Inflammatory macrophage treated with lipopolysaccharide for 1 hour (primary cell): ENCODE results near the gene ARF1.

ENCODE experiments used
- DNase-seq, 2 donors: peaks; one replicate each; pipeline ENCODE4 v3.0.0-alpha.2; 2020 to 2022

Gene ARF1

DNA sequence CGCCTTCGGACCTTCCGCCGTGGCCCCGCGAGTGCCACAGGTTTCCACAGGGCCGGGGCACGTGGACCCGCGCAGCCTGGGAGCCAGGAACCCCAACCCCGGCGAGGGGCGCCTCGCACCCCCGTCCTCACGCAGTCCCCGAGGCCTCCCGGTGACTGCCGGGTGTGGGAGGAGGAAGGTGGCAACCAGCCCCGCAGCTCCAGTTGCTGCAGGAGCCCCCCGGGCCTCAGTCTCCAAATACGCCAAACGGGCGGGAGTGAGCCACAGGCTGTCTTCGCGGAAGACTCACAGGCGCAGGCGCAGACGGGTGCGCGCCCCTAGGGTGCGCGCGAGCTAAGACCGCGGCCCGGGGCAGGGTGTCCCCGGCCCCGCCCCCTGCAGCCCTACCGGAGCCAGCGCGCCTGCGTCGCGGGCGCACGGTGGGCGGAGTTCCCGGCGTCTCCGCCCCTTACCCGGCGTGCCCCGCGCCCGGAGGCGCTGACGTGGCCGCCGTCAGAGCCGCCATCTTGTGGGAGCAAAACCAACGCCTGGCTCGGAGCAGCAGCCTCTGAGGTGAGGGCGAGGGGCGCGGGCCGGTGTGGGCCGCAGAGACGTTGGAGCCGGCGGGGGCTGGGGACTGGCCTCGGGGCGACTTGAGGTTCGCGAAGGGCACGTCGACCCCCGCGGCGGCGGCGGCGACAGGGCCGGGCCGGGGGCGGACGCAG is at the start of gene ARF1:
Gene ARF1, plus strand, starts transcription at position 495 of the 704 bp plus-strand sequence. CDS start 14,407 bp downstream, outside the sequence.
- DNase-seq = peak; percentile 89 to 96

DNA sequence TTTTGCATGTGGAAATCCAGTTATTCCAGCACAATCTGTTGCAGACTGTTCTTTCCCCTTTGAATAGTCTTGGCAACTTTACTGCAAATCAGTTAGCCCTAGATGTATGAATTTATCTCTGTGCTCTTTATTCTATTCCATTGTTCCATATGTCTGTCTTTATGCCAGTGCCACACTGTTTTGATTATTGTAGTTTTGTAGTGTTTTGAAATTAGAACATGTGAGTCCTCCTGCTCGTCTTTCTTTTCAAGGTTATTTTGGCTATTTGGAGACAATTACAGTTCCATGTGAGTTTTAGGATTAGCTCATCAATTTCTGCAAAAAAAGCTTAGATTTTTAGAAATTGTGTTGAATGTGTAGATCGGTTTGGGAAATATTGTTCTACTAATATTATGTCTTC is 49.1 kb upstream of the ARF1 start:
- DNase-seq = no peak

DNA sequence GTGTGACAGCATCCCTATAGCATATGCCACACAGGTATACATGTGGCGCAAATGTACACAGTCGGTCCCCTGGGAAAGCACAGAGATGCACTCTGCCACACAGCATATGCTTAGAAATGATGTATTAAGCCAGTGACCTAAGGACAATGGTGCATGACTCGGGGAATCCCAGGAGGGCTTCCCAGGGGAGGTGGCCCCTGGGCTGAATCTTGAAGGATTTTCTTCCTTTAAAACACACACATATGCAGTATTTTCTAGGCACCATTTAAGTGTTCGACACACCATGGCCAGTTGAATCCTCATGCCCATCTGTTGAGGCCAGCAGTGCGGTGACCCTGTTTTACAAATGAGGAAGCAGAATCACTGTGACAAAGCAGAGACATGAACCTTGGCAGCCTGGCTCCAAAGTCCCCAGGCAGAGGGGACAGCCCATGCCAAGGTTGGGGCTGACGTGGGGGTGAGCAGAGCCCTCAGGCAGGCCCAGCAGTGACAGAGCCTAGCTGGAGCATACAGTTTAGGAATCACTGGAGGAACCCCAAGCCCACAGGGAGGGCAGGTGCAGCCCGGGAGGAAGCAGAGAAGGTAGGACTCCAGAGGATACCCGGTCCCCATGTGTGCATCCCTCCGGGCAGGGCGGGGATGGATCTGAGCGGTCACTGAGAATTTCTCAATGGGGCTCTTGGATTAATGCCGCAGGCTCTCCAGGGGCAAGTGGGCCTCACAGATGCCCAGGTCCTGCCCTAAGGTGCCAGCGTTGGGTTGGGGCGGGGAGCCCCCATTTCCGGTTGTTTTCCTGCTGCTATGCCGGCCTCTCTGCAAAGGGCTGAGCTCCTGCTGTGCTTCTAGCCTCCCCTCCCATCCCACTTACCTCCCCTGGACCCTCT is 47.3 kb upstream of the ARF1 start:
- DNase-seq = no peak

DNA sequence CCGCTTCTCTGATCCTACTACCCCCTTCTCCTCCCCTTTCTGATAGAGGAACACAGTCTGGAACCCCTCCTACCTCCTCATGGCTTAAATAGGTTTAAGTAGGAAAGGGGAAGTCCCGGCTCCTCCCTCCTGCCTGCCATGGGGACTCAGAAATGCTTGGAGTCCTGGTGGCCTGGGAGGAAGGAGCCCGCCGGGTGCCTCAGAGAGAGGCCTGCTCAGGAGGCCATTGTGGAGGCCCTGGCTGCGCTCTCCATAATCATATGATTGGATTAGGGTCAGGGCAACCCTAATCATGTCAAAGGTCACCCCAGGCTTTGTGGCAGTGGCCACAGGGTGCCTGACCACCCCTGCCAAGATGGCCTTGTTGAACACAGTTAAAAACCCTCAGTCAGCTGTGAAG is 46.7 kb upstream of the ARF1 start:
- DNase-seq = peak; percentile 5 to 14

DNA sequence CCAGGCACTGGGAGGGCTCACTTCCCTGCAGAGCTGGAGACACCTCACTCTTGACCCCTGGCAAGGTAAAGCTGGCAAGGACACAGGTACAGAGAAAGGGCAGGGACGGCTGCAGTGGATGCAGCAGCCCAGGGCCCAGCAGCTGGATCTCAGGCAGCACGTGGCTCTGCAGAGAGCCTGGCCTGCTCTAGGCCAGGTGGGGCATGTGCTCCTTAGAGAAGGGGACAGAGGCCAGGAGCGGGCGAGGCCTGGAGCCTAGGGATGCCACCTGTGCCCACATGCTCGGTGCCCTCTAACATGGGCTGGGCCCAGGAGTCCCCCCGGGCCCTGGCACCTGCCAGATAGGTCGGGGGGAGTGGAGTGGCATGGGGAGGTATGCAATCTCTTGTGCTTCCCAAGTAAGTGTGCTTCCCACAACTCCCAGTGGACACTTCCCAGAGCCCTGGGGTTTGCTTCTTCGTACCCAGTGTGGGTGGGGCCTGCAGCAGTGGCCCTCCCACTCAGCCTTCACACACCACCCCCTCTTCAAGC is 45.7 kb upstream of the ARF1 start:
- no peak for DNase-seq

GRCh38 chr1:228037401-228038386 is 44.8 kb upstream of the ARF1 start:
- DNase-seq = peak; percentile 46 to 65

- no peak for DNase-seq
Observed at GRCh38 chr1:228038387-228039005, 44.0 kb upstream of the ARF1 start.

DNA sequence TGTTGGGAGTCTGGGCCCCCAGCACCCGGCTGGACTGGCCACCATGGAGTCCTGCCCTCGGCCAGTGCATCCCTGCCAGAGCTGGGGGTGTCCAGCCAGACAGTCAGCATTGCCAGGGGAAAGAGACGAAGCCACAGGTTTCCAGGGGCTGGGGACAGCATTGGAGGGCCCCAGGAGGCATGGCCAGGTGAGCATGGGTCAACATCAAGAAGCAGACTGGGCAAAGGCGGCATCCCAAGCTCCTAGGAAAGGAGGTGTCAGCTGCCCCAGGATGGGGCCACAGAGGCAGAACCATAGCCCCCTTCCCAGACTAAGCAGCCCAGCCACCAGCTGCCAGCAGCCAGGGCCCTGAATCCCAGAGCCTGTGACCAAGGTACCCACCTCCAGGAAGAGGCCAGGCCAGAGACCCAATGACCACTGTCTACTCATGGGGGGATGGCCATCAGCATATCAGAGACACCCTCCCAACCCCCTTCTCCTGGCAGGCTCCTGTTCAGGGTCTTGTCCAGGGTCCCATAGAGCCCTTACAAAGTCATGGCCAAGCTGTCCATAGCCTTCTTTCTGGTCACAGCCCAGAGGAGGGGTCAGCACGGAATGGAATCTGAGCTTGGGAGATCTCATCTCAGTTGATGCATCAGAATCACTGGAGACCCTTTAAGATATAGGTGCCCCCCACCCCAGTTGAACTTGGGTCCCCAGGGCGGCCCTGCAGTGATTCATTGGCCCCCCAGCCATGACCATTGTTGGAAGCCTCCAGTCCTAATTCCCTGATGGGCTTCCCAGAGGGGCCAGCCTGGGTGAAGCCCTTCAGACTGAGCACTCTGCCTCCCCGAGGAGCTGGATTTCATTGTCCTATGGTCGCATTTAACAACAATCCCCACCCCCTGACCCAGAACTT is 43.3 kb upstream of the ARF1 start:
- DNase-seq = no peak

- DNase-seq = no peak
Observed at GRCh38 chr1:228039986-228040385, 42.5 kb upstream of the ARF1 start.

GRCh38 chr1:228041316-228041715 is 41.2 kb upstream of the ARF1 start:
- DNase-seq = no peak

DNA sequence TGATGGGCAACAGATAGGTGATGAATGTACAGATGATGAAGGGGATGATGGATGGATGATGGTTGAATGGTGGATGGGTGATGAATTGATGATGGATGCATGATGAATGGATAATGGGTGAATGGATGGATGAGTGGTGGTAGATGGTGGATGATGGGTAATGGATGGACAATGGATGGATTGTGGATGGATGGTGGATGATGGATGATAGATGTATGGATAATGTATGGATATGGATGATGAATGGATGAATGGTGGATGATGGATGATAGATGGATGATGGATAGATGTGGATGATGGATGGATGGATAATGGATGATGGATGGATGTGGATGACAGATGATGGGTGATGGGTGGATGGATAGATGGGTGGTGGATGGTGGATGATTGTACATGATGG is 40.0 kb upstream of the ARF1 start:
- DNase-seq = no peak

DNA sequence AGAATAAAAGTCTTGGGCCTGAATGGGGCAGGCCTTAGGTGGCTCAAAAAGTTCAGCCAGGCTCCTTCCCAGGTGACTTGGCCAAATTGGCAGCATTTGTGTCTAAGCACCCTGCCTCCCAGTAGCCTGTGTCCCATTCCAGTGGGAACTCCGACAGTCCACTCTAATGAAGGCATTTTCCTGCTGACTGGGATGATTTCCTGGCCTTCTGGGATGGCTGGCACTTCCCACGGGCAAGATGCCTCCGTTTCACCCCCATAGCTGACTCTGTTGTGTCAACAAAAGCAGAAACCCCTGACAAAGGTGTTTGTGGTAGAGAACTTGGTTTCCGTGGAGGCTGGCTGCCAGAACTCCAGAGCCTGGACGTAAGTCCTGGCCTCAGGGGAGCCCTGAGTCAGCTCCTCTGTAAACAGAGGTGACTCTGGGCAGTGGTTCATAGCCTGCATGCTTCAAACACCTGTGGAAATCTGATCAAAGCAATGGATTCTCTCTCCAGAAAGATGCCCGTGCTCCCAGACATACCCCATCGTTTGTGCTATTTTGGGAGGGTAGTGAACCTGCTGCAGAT is 39.1 kb upstream of the ARF1 start:
- DNase-seq = no peak

DNA sequence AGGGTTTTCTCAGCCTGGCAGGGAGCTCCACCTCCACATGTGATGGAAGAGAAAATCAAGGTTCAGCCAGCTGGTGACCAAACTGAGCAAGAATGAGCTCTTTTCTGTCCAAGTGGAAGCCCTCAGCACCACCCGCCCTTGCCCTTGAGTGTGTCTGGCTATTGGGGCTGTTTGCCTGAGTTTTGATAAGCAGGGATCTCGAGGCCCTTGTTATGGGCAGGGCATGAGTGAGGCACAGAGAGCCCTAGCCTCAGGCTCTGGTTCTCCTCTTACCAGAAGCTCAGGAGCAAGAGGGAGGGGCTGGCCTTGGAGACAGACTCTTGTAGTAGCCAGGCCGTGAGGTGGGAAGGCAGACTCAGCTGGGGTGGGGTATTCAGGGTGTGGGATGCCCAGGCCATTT is 37.5 kb upstream of the ARF1 start:
- DNase-seq = no peak

DNA sequence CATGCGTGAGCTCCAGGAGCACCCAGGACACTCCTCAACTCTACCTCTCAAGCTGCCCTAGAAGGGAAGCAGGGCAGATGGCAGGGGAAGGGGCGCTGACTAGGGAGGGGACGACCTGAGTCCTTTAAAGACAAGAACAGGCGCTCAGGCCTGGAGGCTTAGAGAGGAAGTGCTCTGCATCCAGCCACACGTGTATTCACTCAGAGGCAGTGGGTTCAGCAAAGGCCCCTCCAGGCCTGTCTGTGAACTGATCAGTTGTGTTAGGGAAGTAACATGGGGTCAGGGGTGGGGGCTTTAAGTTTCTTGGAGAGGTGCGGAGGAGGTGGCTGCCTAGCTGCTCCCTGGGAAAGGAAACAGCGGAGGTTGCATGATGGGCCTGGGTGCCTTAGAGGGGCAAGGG is 37.1 kb upstream of the ARF1 start:
- no peak for DNase-seq

DNA sequence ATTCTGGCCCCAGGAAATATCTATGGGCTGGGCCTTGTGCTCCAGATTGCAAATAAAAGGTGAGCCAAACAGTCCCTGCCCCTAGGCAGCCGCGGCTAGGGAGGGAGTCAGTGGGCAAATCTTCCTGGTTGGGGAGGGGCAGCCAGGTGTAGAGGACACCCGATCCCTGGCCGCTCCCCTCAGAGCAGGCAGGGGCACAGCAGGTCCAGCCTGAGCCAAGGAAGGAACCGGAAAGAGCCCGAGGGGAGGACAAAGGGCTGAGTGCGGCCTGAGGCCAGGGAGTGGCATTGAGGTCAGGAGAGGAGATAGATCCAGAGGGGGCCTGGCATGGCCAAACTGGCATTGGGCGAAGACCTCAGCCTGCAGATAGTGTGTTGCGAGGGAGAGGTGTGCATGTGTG is 36.6 kb upstream of the ARF1 start:
- no peak for DNase-seq

DNA sequence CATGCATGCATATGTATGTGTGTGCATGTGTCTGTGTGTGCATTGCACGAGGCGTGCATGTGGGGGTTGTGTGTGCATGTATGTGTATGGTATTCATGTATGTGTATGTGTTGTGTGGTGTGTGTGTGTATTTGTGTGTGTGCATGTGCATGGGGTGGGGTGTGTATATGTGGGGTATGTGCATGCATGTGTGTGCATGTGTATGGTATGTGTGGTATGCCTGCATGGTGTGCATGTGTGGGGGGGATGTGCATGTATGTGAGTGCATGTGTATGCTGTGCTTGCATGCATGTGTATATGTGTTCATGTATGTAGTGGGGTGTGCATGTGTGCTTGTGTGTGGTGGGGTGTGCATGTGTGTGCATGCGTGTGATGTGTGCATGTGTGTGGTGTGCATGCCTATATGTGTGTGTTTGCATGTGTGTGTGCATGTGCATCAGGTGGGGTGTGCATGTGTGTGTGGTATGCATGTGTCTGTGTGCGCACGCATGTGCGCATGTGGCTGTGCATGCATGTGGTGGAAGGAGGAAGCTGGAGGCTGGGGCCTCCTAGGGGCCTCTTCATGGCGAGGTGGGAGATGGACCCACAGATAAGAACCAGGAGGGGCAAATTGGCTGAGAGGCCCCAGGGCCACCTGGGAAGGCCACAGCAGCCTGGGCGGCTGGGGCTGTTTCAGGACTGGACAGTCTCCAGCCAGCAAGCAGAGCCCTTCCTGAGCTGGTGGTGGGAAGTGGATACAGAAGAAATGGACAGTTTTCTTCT is 35.9 kb upstream of the ARF1 start:
- DNase-seq = no peak

DNA sequence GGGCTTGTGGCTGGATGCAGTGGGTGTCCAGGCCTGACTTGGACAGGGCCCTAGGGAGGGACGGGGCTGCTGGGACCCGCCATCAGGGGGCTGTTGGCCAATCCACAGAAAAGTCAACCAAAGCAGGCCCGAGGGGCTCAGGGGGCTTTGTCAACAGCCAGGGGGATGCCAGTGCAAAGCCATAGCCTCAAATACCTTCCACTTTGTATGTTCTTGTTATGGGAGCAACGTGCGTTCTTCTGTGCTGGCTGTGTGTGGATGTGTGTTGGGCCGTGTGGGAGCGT is 35.4 kb upstream of the ARF1 start:
- no peak for DNase-seq

DNA sequence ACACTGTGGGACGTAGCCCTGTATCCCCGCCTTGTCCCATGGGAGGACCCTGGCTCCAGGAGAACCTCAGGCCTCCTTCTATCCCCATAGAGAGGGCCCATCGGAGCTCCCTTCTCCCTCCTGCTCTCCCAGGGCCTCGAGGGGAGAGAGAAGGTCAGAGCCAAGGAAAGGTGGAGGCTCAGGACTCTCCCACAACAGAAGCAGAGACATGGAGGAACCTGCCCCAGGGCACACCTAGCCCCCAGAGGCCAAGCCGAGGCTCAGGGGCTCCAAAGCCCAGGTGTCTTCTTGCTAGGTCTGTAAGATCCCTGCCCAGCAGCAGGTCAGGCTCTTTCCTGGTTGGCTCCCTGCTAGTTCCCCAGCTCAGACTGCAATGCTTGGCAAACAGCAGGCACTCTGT is 34.4 kb upstream of the ARF1 start:
- DNase-seq = no peak

DNA sequence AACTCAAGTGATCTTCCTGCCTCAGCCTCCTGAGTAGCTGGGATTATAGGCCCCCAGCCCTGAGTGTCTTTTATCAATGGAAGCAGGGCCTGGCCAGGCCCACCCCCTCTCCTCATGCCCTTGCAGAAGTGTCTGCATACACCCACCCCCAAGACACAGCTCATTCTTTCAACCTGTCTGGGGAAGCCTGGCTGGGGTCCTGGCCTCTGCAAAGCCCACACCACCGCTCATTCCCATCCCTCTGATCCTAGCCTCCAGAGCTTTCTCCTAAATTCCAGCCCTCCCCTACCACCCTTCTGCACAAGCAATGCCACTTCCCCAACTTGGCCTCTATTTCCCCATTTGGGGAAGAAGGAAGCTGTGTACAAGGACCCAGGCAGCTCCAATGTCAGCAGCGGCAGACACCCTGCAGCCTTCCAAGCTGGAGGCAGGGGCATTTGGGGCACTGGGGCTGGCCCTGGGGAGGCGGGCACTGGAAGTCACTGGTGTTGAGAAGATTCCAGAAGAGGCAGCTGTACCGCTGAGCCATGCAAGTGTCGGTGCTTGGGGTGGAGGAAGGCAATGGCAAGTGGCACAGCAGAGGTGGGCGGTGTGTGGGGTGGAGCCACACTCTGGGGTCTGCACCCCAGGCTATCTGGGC is 33.7 kb upstream of the ARF1 start:
- peak; percentile 11 to 19 for DNase-seq
